MM.1S (cell line): ENCODE results near the gene GAP43.

Source experiments
- CTCF ChIP-seq: fragments of 300-600 bp; sonication (generic); IDR thresholded peaks from 2 replicates; pipeline ENCODE4 v1.5.1; 2016; ENCODE audit warnings: antibody characterized with exemption, low read length, mixed read lengths
- EZH2 ChIP-seq: fragments of 300-600 bp; sonication (generic); optimal IDR thresholded peaks from 2 replicates; pipeline ENCODE3; 2017; ENCODE audit warnings: low read depth, mild to moderate bottlenecking, antibody characterized with exemption, low read length, mixed read lengths
- EZH2phosphoT487 ChIP-seq: fragments of 300-600 bp; sonication (generic); IDR thresholded peaks from 2 replicates; pipeline ENCODE4 v1.6.1; 2018; ENCODE audit warnings: antibody characterized with exemption, low read length

DNA sequence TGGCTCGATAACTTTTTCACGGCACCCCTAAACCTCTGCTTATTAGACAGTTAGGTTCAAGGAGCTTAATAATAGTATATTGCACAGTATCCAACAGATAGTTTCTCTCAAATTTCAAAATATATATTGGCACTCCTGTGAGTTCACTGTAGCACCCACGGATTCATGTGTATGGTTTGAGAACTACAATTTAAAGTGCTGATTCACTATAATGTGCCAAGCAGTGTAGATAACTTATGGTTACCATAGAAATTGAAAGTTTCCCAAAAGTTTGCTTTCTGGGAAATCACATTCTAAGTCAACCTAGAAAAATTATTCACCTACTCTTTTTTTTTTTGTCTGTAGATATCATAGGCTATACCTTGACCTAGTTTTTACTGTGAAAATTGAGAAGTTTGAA, 86.6 kb downstream of the GAP43 start:
- TF ChIP-seq CTCF: no peak
- TF ChIP-seq EZH2phosphoT487: no peak
- no peak for TF ChIP-seq EZH2
